Vagina (tissue), 2 donors: ENCODE measurements around the gene ADNP. TPM values are rescaled to one million over a fixed set of nuclear protein-coding genes. Genes with fewer than 3 reads are reported as not detected.

ENCODE experiments used
- DNase-seq, 2 donors: peaks; one replicate each; pipeline ENCODE4 v3.0.0-alpha.2; 2017; ENCODE audit errors: extremely low spot score in 2 of 2
- H3K27ac ChIP-seq: fragments of 200-600 bp; sonication (generic); one replicate; pipeline ENCODE4 v1.5.1; 2019
- H3K27me3 ChIP-seq: fragments of 200-600 bp; sonication (generic); one replicate; pipeline ENCODE4 v1.5.1; 2019
- H3K36me3 ChIP-seq, 2 donors: fragments of 200-600 bp; sonication (generic); one replicate each; pipeline ENCODE4 v1.5.1; 2017 to 2019
- H3K4me1 ChIP-seq: fragments of 200-600 bp; sonication (generic); one replicate; pipeline ENCODE4 v1.5.1; 2019
- H3K4me3 ChIP-seq, 2 donors: fragments of 200-600 bp; sonication (generic); 1 replicate in 1 of 2; 2 replicates in 1 of 2; pipeline ENCODE4 v1.5.1; 2016 to 2019
- H3K9me3 ChIP-seq: fragments of 200-600 bp; sonication (generic); one replicate; pipeline ENCODE4 v1.5.1; 2019
- CTCF ChIP-seq, 3 experiments: fragments of 450-650 bp in 2 of 3; fragments of 200-600 bp in 1 of 3; sonication (generic) in 1 of 3; IDR thresholded peaks; one replicate each; pipeline ENCODE4 v1.5.1; 2017 to 2019; ENCODE audit warnings: antibody characterized with exemption in 3 of 3, mild to moderate bottlenecking in 2 of 3, moderate library complexity in 2 of 3
- POLR2A ChIP-seq, 2 donors: fragments of 450-650 bp; IDR thresholded peaks; one replicate each; pipeline ENCODE4 v1.6.1; 2017; ENCODE audit warnings: antibody characterized with exemption in 2 of 2, mild to moderate bottlenecking in 2 of 2, moderate library complexity in 2 of 2
- POLR2AphosphoS5 ChIP-seq, 2 donors: sonication (generic); formaldehyde crosslinking; IDR thresholded peaks; one replicate each; pipeline ENCODE4 v1.9.0; 2017; ENCODE audit warnings: antibody characterized with exemption in 2 of 2, mild to moderate bottlenecking in 2 of 2, low read depth in 1 of 2; ENCODE audit not compliant: insufficient read depth in 1 of 2
- intact Hi-C: fragments of 100-400 bp; cut with DNase I; formaldehyde crosslinking; loops from one replicate; pipeline ENCODE4 v1.15.1; 2023
- total RNA-seq: library from RNA; depleted of rRNA; stranded (reverse); fragments of >200 nt; gene quantifications from one replicate; pipeline ENCODE4 v1.2.3, GENCODE V29; 2016

Gene ADNP
- total RNA-seq, 1 donor from 2014 or later, result 51.6 TPM

DNA sequence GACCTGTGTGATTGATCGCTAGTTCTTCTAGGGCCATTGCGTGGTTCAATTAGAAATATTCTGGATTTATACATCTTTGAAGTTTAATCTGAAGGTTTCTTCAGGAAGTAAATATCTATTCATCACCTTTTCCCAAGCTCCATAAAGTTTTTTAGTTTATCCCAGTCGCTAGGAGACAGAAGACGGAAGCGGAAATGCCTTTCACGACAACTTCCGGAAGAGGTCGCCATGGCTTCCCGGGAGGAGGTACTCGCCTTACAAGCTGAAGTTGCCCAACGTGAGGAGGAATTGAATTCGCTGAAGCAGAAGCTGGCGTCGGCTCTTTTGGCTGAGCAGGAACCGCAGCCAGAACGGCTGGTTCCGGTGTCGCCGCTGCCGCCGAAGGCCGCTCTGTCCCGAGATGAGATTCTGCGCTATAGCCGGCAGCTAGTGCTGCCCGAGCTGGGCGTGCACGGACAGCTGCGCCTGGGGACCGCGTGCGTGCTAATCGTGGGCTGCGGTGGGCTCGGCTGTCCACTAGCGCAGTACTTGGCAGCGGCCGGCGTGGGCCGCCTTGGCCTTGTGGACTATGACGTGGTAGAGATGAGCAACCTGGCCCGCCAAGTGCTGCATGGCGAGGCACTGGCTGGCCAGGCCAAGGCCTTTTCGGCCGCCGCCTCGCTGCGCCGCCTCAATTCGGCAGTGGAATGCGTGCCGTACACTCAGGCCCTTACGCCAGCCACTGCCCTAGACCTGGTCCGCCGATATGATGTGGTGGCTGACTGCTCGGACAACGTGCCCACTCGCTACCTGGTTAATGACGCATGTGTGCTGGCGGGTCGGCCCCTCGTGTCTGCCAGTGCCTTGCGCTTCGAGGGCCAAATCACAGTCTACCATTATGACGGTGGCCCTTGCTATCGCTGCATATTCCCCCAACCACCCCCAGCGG, 27.6 kb upstream of the ADNP start, which contains the start of gene MOCS3:
MOCS3 (plus strand) TSS at position 204 of the 928 bp plus-strand sequence; CDS start at position 229, 25 bp downstream.
- peak; percentile 74 to 97 for TF ChIP-seq POLR2AphosphoS5 (IDR thresholded peaks at IDR 0.05; ENCODE audit: insufficient read depth in 1 of 2, low read depth in 1 of 2)
- no peak for TF ChIP-seq CTCF (IDR thresholded peaks at IDR 0.05)
- Histone ChIP-seq H3K27me3 (no peaks in the 10 kb centered on the region), H3K9me3 (no peaks in the 10 kb centered on the region), H3K27ac (peak within 1 kb of the TSS; percentile 90), H3K36me3 (peaks cover 0 to 8% of the 10 kb centered on the region in 2 donors), H3K4me1 (peaks cover 54% of the 10 kb centered on the region), H3K4me3 (peak within 1 kb of the TSS; percentile 88 to 95)
- intact Hi-C loops, result no loop called here
- DNase-seq, result peak in 1 of 2 donors; percentile 89

DNA sequence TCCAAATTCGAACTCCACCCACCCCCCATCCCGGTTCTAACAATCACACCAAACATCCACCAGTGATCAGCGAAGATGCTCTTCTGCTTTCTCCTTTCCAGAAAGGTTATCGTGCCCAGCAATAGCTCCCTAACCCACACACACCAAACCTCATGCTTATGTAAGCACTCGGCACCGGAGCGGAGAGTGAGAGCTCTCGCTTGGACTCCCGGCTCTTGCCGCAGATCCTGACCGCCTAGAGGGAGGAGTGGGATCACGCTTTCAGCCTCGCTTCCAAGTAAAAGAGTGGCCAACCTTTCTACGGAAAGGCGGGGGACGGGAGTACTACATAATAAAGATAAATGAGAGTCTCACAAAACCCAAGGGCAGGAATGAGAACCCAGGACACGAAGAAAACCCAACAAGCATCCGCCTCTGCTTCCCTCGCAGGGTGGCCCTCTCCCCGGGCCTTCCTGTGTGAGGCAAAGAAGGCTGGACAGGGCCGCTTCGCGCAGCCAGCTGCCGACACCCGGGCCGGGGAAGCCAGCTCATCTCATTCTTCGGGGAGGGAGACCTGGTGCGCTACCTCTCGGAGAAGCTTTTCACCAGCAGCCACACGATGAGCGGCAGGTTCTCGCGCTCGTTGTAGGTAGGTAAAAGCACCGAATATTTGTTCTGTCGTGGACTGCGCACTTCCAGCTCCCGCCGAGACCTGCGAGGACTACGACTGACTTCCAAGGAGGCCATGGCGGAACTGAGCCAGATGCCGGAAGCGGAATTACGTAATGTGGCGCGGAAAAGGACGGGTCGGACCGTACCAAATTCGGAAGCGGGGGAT, 26.8 kb upstream of the ADNP start, which contains the start of gene DPM1:
DPM1 (minus strand) TSS at position 735 of the 817 bp plus-strand sequence; CDS start at position 726, 9 bp downstream.
- peak within 1 kb of the TSS; percentile 88 to 95 for H3K4me3 ChIP-seq
- TF ChIP-seq CTCF (IDR thresholded peaks at IDR 0.05), result no peak
- TF ChIP-seq POLR2A (IDR thresholded peaks at IDR 0.05), result peak in 1 of 2 donors; percentile 71
- TF ChIP-seq POLR2AphosphoS5 (IDR thresholded peaks at IDR 0.05; ENCODE audit: insufficient read depth in 1 of 2, low read depth in 1 of 2), result peak in 1 of 2 donors; percentile 95
- H3K27ac ChIP-seq, result peak within 1 kb of the TSS; percentile 90
- H3K9me3 ChIP-seq, result no peaks in the 10 kb centered on the region
- peak in 1 of 2 donors; percentile 89 for DNase-seq
- no peaks in the 10 kb centered on the region for H3K27me3 ChIP-seq
- intact Hi-C loops, result no loop called here
- peaks cover 0 to 8% of the 10 kb centered on the region in 2 donors for H3K36me3 ChIP-seq
- peaks cover 54% of the 10 kb centered on the region for H3K4me1 ChIP-seq

- intact Hi-C loops, result no loop called here
- Histone ChIP-seq H3K9me3 (no peaks in the 10 kb centered on the region), H3K4me1 (peaks cover 54% of the 10 kb centered on the region), H3K27ac (peak overlapping the region; percentile 90), H3K4me3 (peak overlapping the region; percentile 88 to 95), H3K36me3 (peaks cover 0 to 6% of the 10 kb centered on the region in 2 donors), H3K27me3 (no peaks in the 10 kb centered on the region)
- TF ChIP-seq POLR2AphosphoS5 (IDR thresholded peaks at IDR 0.05; ENCODE audit: insufficient read depth in 1 of 2, low read depth in 1 of 2) (no peak), CTCF (IDR thresholded peaks at IDR 0.05) (no peak), POLR2A (IDR thresholded peaks at IDR 0.05) (no peak)
- no peak for DNase-seq
Measured at GRCh38 chr20:50957276-50957675, 26.0 kb upstream of the ADNP start.

DNA sequence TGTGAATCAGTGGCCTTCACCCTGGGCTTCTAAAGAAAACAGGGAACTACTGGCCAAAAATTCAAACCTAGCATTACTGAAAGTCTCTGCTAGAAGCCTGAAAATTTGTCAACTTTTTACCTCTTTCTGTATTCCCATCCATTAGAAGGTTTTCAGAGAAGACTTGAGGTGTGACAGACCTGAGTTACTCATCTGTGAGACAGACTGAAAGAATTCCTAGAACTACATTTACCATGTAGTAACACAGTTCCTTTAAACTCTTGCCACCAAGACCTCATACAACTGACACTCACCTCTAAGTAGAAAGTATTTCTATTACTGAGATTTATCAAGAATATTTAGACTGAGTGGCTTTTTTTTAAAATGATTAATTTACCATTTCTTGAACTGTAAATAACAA, 22.6 kb upstream of the ADNP start:
- TF ChIP-seq POLR2A (IDR thresholded peaks at IDR 0.05), result no peak
- no peak for TF ChIP-seq POLR2AphosphoS5 (IDR thresholded peaks at IDR 0.05; ENCODE audit: insufficient read depth in 1 of 2, low read depth in 1 of 2)
- TF ChIP-seq CTCF (IDR thresholded peaks at IDR 0.05), result no peak
- no peak overlapping the region for H3K4me3 ChIP-seq
- no peaks in the 10 kb centered on the region for H3K27me3 ChIP-seq
- peaks cover 0 to 24% of the 10 kb centered on the region in 2 donors for H3K36me3 ChIP-seq
- no peak overlapping the region for H3K27ac ChIP-seq
- intact Hi-C loops, result no loop called here
- DNase-seq, result no peak
- peaks cover 29% of the 10 kb centered on the region for H3K4me1 ChIP-seq
- no peaks in the 10 kb centered on the region for H3K9me3 ChIP-seq
